Astrocyte (in vitro differentiated cells and primary cell): ENCODE measurements around the gene LRP1B. TPM values are rescaled to one million over a fixed set of nuclear protein-coding genes. Genes with fewer than 3 reads are reported as not detected.

Experiments
- DNase-seq: peaks from one replicate; pipeline ENCODE4 v3.0.0-alpha.2; 2010; ENCODE audit warnings: low read depth
- FAIRE-seq: peaks from 2 replicates; lab custom pipeline; 2011; peaks lifted over from hg19 to GRCh38; lab: Jason Lieb, UNC
- H2AFZ ChIP-seq: 2 replicates; pipeline ENCODE4 v1.6.0; 2012; ENCODE audit warnings: low read depth, low read length, inconsistent platforms
- H3K27ac ChIP-seq: 2 replicates; pipeline ENCODE4 v1.5.1; 2011; ENCODE audit warnings: low read depth, low read length, inconsistent platforms
- H3K27me3 ChIP-seq: 2 replicates; pipeline ENCODE4 v1.6.0; 2011; ENCODE audit warnings: low read length, inconsistent platforms; ENCODE audit not compliant: insufficient read depth
- H3K36me3 ChIP-seq: 2 replicates; pipeline ENCODE4 v1.5.1; 2011; ENCODE audit warnings: low read length, inconsistent platforms; ENCODE audit not compliant: insufficient read depth
- H3K4me1 ChIP-seq: 2 replicates; pipeline ENCODE4 v1.5.1; 2011; ENCODE audit warnings: low read length, inconsistent platforms; ENCODE audit not compliant: insufficient read depth
- H3K4me2 ChIP-seq: 2 replicates; pipeline ENCODE4 v1.6.0; 2012; ENCODE audit warnings: low read length, inconsistent platforms
- H3K4me3 ChIP-seq: 2 replicates; pipeline ENCODE4 v1.5.1; 2011; ENCODE audit warnings: low read depth, mild to moderate bottlenecking, low read length, inconsistent platforms; ENCODE audit not compliant: insufficient read depth
- H3K79me2 ChIP-seq: 2 replicates; pipeline ENCODE4 v1.6.0; 2012; ENCODE audit warnings: mild to moderate bottlenecking, low read length, inconsistent platforms; ENCODE audit not compliant: insufficient read depth
- H3K9ac ChIP-seq: 2 replicates; pipeline ENCODE4 v1.6.0; 2012; ENCODE audit warnings: mild to moderate bottlenecking, low read length, inconsistent platforms
- H3K9me3 ChIP-seq: 2 replicates; pipeline ENCODE4 v1.5.1; 2012; ENCODE audit warnings: low read depth, mild to moderate bottlenecking, low read length, inconsistent platforms; ENCODE audit not compliant: insufficient read depth
- H4K20me1 ChIP-seq: 2 replicates; pipeline ENCODE4 v1.6.0; 2012; ENCODE audit warnings: low read length, inconsistent platforms; ENCODE audit not compliant: insufficient read depth
- H3K27ac Mint-ChIP-seq: one replicate; pipeline ENCODE4 v1.8.0; 2021; ENCODE audit warnings: mild to moderate bottlenecking, mixed read lengths; ENCODE audit not compliant: unreplicated experiment
- H3K27me3 Mint-ChIP-seq: one replicate; pipeline ENCODE4 v1.8.0; 2021; ENCODE audit warnings: low read depth, mixed read lengths; ENCODE audit not compliant: unreplicated experiment
- H3K36me3 Mint-ChIP-seq: one replicate; pipeline ENCODE4 v1.8.0; 2021; ENCODE audit warnings: low read depth, mixed read lengths; ENCODE audit not compliant: unreplicated experiment
- H3K4me1 Mint-ChIP-seq: one replicate; pipeline ENCODE4 v1.8.0; 2021; ENCODE audit warnings: low read depth, mixed read lengths; ENCODE audit not compliant: unreplicated experiment
- H3K4me3 Mint-ChIP-seq: one replicate; pipeline ENCODE4 v1.8.0; 2021; ENCODE audit warnings: mild to moderate bottlenecking, moderate library complexity, mixed read lengths; ENCODE audit not compliant: unreplicated experiment
- H3K9me3 Mint-ChIP-seq: one replicate; pipeline ENCODE4 v1.8.0; 2021; ENCODE audit warnings: mild to moderate bottlenecking, mixed read lengths; ENCODE audit not compliant: unreplicated experiment
- CTCF ChIP-seq: IDR thresholded peaks from 2 replicates; pipeline ENCODE4 v1.5.1; 2011; ENCODE audit warnings: low read depth, mild to moderate bottlenecking, inconsistent platforms, low read length, moderate library complexity; ENCODE audit not compliant: insufficient read depth
- EZH2 ChIP-seq: IDR thresholded peaks from 2 replicates; pipeline ENCODE4 v1.6.1; 2012; ENCODE audit warnings: mild to moderate bottlenecking, low read length, inconsistent platforms; ENCODE audit not compliant: insufficient read depth
- total RNA-seq: library from RNA; stranded (reverse); gene quantifications from 2 replicates; pipeline ENCODE4 v1.2.1, GENCODE V29; 2021

The LRP1B gene
- total RNA-seq, 1 donor from 2014 or later, result 1.5 TPM

GRCh38 chr2:141869572-141869971 is 261.2 kb downstream of the LRP1B start:
- H3K4me1 Mint-ChIP-seq, result no peaks in the 10 kb centered on the region
- H3K36me3 ChIP-seq, result no peaks in the 10 kb centered on the region
- DNase-seq, result no peak
- H3K27me3 Mint-ChIP-seq, result no peaks in the 10 kb centered on the region
- no peak overlapping the region for H3K4me2 ChIP-seq
- no peak for FAIRE-seq
- no peak overlapping the region for H3K27ac Mint-ChIP-seq
- H3K79me2 ChIP-seq, result no peaks in the 10 kb centered on the region
- no peaks in the 10 kb centered on the region for H3K9me3 ChIP-seq
- no peak overlapping the region for H3K4me3 ChIP-seq
- H3K9ac ChIP-seq, result no peak overlapping the region
- no peaks in the 10 kb centered on the region for H3K36me3 Mint-ChIP-seq
- H3K27ac ChIP-seq, result no peak overlapping the region
- no peak overlapping the region for H2AFZ ChIP-seq
- H4K20me1 ChIP-seq, result no peaks in the 10 kb centered on the region
- H3K4me3 Mint-ChIP-seq, result no peak overlapping the region
- H3K9me3 Mint-ChIP-seq, result no peaks in the 10 kb centered on the region
- TF ChIP-seq CTCF (no peak), EZH2 (no peak)
- H3K4me1 ChIP-seq, result no peaks in the 10 kb centered on the region
- H3K27me3 ChIP-seq, result no peaks in the 10 kb centered on the region

GRCh38 chr2:141863964-141864363 is 266.9 kb downstream of the LRP1B start:
- Mint-ChIP-seq H3K27ac (no peak overlapping the region), H3K9me3 (no peaks in the 10 kb centered on the region), H3K4me1 (no peaks in the 10 kb centered on the region), H3K4me3 (no peak overlapping the region), H3K36me3 (no peaks in the 10 kb centered on the region), H3K27me3 (no peaks in the 10 kb centered on the region)
- FAIRE-seq, result no peak
- no peak overlapping the region for H3K4me2 ChIP-seq
- TF ChIP-seq CTCF (no peak), EZH2 (no peak)
- H3K79me2 ChIP-seq, result no peaks in the 10 kb centered on the region
- H3K27me3 ChIP-seq, result no peaks in the 10 kb centered on the region
- H2AFZ ChIP-seq, result no peak overlapping the region
- H3K4me1 ChIP-seq, result no peaks in the 10 kb centered on the region
- no peak for DNase-seq
- no peak overlapping the region for H3K9ac ChIP-seq
- no peaks in the 10 kb centered on the region for H3K9me3 ChIP-seq
- no peak overlapping the region for H3K4me3 ChIP-seq
- H4K20me1 ChIP-seq, result no peaks in the 10 kb centered on the region
- no peak overlapping the region for H3K27ac ChIP-seq
- no peaks in the 10 kb centered on the region for H3K36me3 ChIP-seq

GRCh38 chr2:141856215-141856919 is 274.4 kb downstream of the LRP1B start:
- no peak overlapping the region for H3K4me3 ChIP-seq
- no peaks in the 10 kb centered on the region for H3K36me3 ChIP-seq
- no peaks in the 10 kb centered on the region for H3K9me3 ChIP-seq
- DNase-seq (no peak), FAIRE-seq (no peak)
- H4K20me1 ChIP-seq, result no peaks in the 10 kb centered on the region
- H3K79me2 ChIP-seq, result no peaks in the 10 kb centered on the region
- H3K4me2 ChIP-seq, result no peak overlapping the region
- no peak overlapping the region for H3K27ac ChIP-seq
- no peaks in the 10 kb centered on the region for H3K27me3 Mint-ChIP-seq
- no peaks in the 10 kb centered on the region for H3K9me3 Mint-ChIP-seq
- H3K9ac ChIP-seq, result no peak overlapping the region
- H3K27ac Mint-ChIP-seq, result no peak overlapping the region
- TF ChIP-seq CTCF (no peak), EZH2 (no peak)
- H3K4me1 Mint-ChIP-seq, result no peaks in the 10 kb centered on the region
- no peaks in the 10 kb centered on the region for H3K36me3 Mint-ChIP-seq
- H3K27me3 ChIP-seq, result no peaks in the 10 kb centered on the region
- H3K4me1 ChIP-seq, result no peaks in the 10 kb centered on the region
- no peak overlapping the region for H3K4me3 Mint-ChIP-seq
- no peak overlapping the region for H2AFZ ChIP-seq
